ENCODE results near the gene RIN2. TPM values are rescaled to one million over a fixed set of nuclear protein-coding genes. Genes with fewer than 3 reads are reported as not detected.

Gene RIN2
- total RNA-seq, 1 experiment from 2014 or later = 36.7 TPM

GRCh38 chr20:19764207-19764606, 6.1 kb downstream of the RIN2 start:
- H3K9me3 ChIP-seq = no peaks in the 10 kb centered on the region
- no peaks in the 10 kb centered on the region; the same call in 1 of the 2 replicates for H3K36me3 ChIP-seq (ENCODE audit: control insufficient read depth, insufficient read depth, low read length)
- H3K27ac Mint-ChIP-seq (ENCODE audit: unreplicated experiment) = no peak overlapping the region
- no peak for TF ChIP-seq CTCF (IDR thresholded peaks at IDR 0.05; ENCODE audit: insufficient read depth in 1 of 2, low read depth in 1 of 2, low read length in 1 of 2, severe bottlenecking in 1 of 2, unreplicated experiment in 1 of 2)
- no TSS peak for BruUV-seq (replicated peaks)
- POLR2A ChIA-PET = no interaction called here
- DNase-seq = no peak
- no peak overlapping the region for H3K4me3 Mint-ChIP-seq (ENCODE audit: unreplicated experiment)
- no peak overlapping the region for H3K4me3 ChIP-seq (ENCODE audit: low read depth, low read length)
- intact Hi-C loops (cut with micrococcal nuclease; ENCODE audit: unreplicated experiment) = no loop called here
- H3K27me3 ChIP-seq (replicated peaks; ENCODE audit: control insufficient read depth, insufficient read depth, low read length) = no peaks in the 10 kb centered on the region
- H3K4me1 ChIP-seq = peaks cover 48% of the 10 kb centered on the region
- H3K9me3 Mint-ChIP-seq (ENCODE audit: unreplicated experiment) = no peaks in the 10 kb centered on the region
- CTCF ChIA-PET = interaction anchor here (0.7 kb wide), 1 partner anchor 254 kb away, joined by 4 read pairs; no protein-coding TSS in a partner anchor
- peaks cover 65% of the 10 kb centered on the region for H3K4me1 Mint-ChIP-seq (ENCODE audit: low read depth, unreplicated experiment)
- peaks cover 9% of the 10 kb centered on the region for H3K36me3 Mint-ChIP-seq (ENCODE audit: insufficient read depth, unreplicated experiment)
- no peaks in the 10 kb centered on the region for H3K27me3 Mint-ChIP-seq (ENCODE audit: insufficient read depth, unreplicated experiment)

- no TSS peak for BruUV-seq (replicated peaks)
- no peaks in the 10 kb centered on the region for H3K27me3 Mint-ChIP-seq (ENCODE audit: insufficient read depth, unreplicated experiment)
- POLR2A ChIA-PET = no interaction called here
- H3K27ac Mint-ChIP-seq (ENCODE audit: unreplicated experiment) = peak overlapping the region; percentile 100
- Histone ChIP-seq H3K4me3 (ENCODE audit: low read depth, low read length) (no peak overlapping the region), H3K36me3 (ENCODE audit: control insufficient read depth, insufficient read depth, low read length) (no peaks in the 10 kb centered on the region; the same call in 1 of the 2 replicates), H3K27me3 (replicated peaks; ENCODE audit: control insufficient read depth, insufficient read depth, low read length) (no peaks in the 10 kb centered on the region), H3K4me1 (peaks cover 53% of the 10 kb centered on the region), H3K9me3 (no peaks in the 10 kb centered on the region)
- CTCF ChIA-PET = no interaction called here
- DNase-seq = no peak
- peaks cover 65% of the 10 kb centered on the region for H3K4me1 Mint-ChIP-seq (ENCODE audit: low read depth, unreplicated experiment)
- H3K4me3 Mint-ChIP-seq (ENCODE audit: unreplicated experiment) = no peak overlapping the region
- intact Hi-C loops (cut with micrococcal nuclease; ENCODE audit: unreplicated experiment) = no loop called here
- no peaks in the 10 kb centered on the region for H3K9me3 Mint-ChIP-seq (ENCODE audit: unreplicated experiment)
- peaks cover 15% of the 10 kb centered on the region for H3K36me3 Mint-ChIP-seq (ENCODE audit: insufficient read depth, unreplicated experiment)
- TF ChIP-seq CTCF (IDR thresholded peaks at IDR 0.05; ENCODE audit: insufficient read depth in 1 of 2, low read depth in 1 of 2, low read length in 1 of 2, severe bottlenecking in 1 of 2, unreplicated experiment in 1 of 2) = no peak
Observed at GRCh38 chr20:19765266-19765665, 7.2 kb downstream of the RIN2 start.

- DNase-seq = no peak
- H3K27ac Mint-ChIP-seq (ENCODE audit: unreplicated experiment) = peak overlapping the region; percentile 100
- intact Hi-C loops (cut with micrococcal nuclease; ENCODE audit: unreplicated experiment) = loop anchor here (2.0 kb wide), 1 partner anchor 51 kb away; no protein-coding TSS in a partner anchor
- TF ChIP-seq CTCF (IDR thresholded peaks at IDR 0.05; ENCODE audit: insufficient read depth in 1 of 2, low read depth in 1 of 2, low read length in 1 of 2, severe bottlenecking in 1 of 2, unreplicated experiment in 1 of 2) = no peak
- peak overlapping the region; percentile 69 for H3K4me3 Mint-ChIP-seq (ENCODE audit: unreplicated experiment)
- H3K9me3 ChIP-seq = no peaks in the 10 kb centered on the region
- H3K4me1 ChIP-seq = peaks cover 59% of the 10 kb centered on the region
- peaks cover 64% of the 10 kb centered on the region for H3K4me1 Mint-ChIP-seq (ENCODE audit: low read depth, unreplicated experiment)
- H3K27me3 ChIP-seq (replicated peaks; ENCODE audit: control insufficient read depth, insufficient read depth, low read length) = no peaks in the 10 kb centered on the region
- ChIA-PET POLR2A (interaction anchor here (1.5 kb wide), 1 partner anchor 8 kb away, joined by 7 read pairs; the partner anchor contains the start of gene RIN2), CTCF (interaction anchor here (1.5 kb wide), 1 partner anchor 36 kb away, joined by 4 read pairs; no protein-coding TSS in a partner anchor)
- H3K36me3 ChIP-seq (ENCODE audit: control insufficient read depth, insufficient read depth, low read length) = no peaks in the 10 kb centered on the region; the same call in 1 of the 2 replicates
- no peaks in the 10 kb centered on the region for H3K27me3 Mint-ChIP-seq (ENCODE audit: insufficient read depth, unreplicated experiment)
- peaks cover 20% of the 10 kb centered on the region for H3K36me3 Mint-ChIP-seq (ENCODE audit: insufficient read depth, unreplicated experiment)
- no peak overlapping the region for H3K4me3 ChIP-seq (ENCODE audit: low read depth, low read length)
- H3K9me3 Mint-ChIP-seq (ENCODE audit: unreplicated experiment) = no peaks in the 10 kb centered on the region
- no TSS peak for BruUV-seq (replicated peaks)
Observed at GRCh38 chr20:19765913-19766312, 7.9 kb downstream of the RIN2 start.
